Activated CD4-positive, alpha-beta T cell treated with anti-CD3 and anti-CD28 coated beads, Interleukin-2, amount 50 U/mL, for 24 hours (primary cell): ENCODE data around the gene DIAPH2.

ENCODE experiments used
- DNase-seq, 2 donors: peaks; one replicate each; pipeline ENCODE4 v3.0.0-alpha.2; 2020; ENCODE audit warnings: low read depth in 1 of 2, low spot score in 1 of 2

The DIAPH2 gene

DNA sequence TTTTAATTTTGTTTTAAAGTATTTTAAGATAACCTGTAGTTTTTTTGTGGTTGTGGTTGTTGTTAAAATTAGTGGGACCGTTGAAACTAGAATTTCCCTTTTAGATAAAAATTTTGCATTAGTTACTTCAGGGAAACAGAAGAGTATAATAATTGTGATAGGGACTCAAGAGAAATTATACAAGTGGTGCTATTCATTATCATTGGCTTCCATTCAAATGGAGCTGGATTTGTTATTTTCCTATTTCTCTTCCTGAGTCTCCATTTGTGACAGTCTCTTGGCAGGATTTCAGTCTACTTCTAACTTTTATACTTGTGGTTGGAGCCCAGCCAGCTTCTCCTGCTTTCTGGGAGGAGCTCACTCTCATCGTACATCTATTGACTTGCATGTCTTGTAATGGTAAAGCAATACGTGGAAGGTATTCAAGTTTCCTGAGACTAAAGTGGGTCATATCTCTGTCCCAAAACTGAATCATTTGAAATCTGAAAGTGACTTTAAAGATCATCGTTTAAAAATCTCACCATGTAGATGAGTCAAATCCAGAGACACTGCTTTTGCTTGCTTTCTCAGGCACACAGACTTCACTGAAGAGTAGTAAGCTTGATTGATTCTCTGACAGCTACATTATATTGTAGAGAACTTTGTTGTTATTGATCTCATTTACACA, 354.9 kb downstream of the DIAPH2 start:
- no peak for DNase-seq

DNA sequence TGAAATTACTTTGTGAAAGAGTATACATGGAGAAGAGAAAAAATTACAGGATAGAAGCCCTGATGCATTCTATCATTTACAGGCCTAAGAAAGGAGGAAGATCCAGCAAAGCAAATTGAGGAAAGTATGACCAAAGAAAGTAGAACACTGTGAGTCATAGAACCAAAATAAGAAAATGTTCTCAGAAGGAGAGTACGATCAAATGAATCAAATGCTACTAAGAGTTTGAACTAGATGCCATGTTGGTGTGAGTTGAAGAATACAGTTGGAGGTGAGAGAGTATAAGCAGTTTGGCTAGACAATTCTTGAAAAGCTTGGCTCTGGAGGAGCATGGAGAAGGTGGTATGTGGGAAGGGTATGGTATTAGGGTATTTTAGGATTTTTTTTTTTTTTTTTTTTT, 360.8 kb downstream of the DIAPH2 start:
- no peak for DNase-seq

DNA sequence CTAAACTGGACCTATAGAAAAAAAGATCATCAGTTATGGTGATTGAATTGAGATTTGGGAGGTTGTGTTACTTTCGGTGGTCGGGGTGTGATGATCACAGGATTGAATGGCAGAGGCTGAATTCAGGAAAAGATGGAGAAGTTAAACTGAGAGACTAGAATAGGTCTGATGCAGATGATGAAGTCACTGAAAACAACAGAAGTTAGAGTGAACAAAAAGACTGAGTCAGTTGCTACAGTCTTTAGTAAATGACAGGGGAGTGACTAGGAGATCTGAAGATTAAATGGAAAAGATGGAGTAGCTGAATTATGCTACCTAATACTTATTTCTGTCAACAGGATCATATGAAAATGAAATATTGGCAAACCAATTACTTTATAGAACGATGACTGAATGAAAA, 362.2 kb downstream of the DIAPH2 start:
- DNase-seq: no peak

- no peak for DNase-seq
These were observed 365.8 kb downstream of the DIAPH2 start for GRCh38 chrX:97050392-97050791.

GRCh38 chrX:97057349-97057909, 372.8 kb downstream of the DIAPH2 start:
- no peak for DNase-seq

DNA sequence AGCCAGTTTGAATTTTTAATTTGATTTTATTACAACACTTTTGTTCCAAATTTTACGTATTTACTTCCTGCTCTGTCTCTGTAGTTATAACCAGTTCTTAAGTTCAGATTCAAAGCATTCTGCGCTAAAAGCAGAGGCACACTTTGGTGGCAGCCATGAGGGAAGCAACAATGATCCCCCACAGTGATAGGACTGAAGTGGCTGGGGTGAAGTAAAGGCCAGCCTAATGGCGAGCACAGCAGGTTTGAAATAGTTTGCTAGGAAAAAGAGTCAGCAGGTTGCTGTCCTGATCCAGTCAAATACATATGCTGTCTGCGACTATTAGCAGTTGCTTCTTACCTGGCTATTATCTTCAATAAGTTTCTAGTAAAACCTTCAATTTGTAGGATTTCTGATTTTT, 375.4 kb downstream of the DIAPH2 start:
- no peak for DNase-seq

GRCh38 chrX:97065066-97065465, 380.4 kb downstream of the DIAPH2 start:
- no peak for DNase-seq

- no peak for DNase-seq
These were observed 381.3 kb downstream of the DIAPH2 start for GRCh38 chrX:97065973-97066372.

- no peak for DNase-seq
These were observed 381.7 kb downstream of the DIAPH2 start for GRCh38 chrX:97066381-97066780.

- no peak for DNase-seq
These were observed 385.7 kb downstream of the DIAPH2 start for GRCh38 chrX:97070346-97070745.

DNA sequence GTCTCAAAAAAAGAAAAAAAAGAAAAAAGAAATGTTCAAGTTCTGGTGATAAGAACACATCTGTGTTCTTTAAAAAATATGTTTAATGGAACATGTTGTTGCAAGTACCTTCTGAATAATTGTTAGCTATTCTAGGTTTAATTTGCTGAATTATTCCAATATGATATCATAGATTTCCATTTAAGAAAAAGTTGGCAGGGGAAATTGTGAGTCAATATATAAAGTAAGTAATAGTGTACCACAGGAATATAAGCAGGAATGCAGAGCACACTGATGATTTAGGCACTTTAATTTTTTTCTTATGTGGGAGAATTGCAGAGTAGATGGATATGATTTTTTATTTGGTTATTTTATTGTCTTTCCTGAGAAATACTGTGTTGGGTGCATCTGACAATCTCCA, 389.8 kb downstream of the DIAPH2 start:
- DNase-seq: no peak

DNA sequence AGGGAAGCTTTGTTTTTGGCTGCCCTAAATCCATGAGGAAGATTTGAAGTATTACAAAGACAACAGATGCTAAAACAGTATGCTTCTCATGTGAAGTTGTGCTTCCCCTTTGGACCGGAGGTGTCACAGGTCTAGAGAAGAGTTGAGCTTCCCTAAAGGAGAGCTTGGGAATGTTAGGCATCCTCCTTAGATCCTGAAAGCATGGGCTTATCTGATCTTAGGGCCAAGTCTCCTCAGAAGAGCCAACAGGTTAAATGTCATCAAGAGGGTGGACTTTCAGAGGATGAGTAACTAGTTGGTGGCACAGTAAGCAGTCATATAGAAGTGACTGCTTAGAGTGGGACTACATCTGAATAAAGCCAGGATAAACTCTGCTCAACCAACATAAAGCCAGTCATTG, 404.5 kb downstream of the DIAPH2 start:
- no peak for DNase-seq

GRCh38 chrX:97096385-97096784, 411.7 kb downstream of the DIAPH2 start:
- no peak for DNase-seq

DNA sequence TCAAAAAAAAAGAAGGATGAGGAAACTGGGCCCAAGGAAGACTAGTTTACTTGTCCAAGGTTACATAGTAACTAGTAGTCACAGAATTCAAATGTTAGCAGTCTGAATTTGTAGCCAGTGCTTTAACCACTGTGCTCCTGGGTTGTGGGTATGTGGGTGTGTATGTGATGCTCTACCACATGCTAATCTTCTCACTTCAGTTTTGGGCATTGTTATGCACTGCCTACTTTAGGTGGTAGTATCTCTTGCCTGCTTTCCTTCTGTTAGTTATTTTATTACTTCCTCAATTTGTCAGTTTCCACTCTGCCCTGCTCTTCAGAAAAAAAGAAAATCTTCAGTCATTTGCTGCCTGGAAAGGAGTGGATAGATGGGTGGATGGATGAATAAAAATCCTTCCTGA, 418.3 kb downstream of the DIAPH2 start:
- DNase-seq: no peak

DNA sequence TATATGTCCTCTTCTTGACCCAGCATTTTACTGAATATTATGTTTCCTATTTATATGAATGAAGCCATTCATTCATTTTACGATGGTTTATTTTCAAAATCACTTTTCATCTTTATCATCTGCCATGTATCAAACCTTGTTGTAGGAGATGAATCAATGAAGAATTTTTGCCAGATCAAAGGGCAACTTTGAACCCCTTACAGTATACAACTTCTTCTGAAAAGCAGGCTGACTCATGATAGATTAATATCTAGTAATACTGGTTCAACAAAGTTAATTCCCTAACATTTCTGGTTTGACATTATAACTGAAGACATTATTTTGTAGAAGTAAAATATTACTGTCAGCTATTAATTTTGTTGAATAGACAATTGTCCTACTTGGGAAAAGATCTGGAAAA, 425.1 kb downstream of the DIAPH2 start:
- no peak for DNase-seq

DNA sequence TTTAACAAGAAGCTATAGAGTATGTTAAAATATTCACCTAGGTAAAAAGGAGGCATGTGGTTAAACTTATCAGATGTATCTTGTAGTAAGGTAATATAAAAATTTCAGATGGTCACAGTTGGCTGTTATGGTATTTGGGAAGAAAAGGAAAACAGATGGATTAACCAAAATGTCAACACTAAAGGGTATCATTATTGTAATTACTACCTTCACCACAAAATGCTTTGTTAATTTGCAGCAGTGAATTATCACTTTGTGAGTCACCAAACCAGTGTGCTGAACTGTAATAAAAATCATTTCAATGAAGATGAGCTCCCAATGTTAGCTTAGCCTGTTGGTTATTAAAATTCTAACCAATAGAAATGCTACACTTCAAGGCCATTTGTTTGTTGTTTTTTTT, 432.9 kb downstream of the DIAPH2 start:
- no peak for DNase-seq

DNA sequence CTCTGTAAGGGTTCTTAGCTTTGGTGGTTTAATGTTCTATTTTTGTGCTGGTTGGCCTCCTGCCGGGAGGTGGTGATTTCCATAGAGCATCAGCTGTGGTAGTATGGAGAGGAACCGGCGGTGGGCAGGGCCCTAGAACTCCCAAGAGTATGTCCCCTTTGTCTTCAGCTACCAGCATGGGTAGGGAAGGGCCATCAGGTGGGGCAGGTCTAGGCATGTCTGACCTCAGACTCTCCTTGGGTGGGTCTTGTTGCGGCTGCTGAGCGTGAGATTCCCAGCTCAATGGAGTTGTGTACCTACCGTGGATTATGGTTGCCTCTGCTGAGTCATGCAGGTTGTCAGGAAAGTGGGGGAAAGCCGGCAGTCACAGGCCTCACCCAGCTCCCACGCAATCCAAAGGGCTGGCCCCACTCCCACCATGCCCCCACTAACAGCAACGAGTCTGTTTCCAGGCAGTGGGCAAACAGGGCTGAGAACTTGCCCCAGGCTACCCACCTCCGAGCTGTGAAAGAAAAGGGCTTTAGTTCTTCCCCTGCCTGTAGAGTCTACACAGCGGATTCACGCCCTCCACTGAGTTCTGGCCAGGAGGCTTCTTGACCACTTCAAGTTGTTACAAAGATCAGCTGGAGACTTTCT, 434.9 kb downstream of the DIAPH2 start:
- no peak for DNase-seq

- no peak for DNase-seq
These were observed 438.4 kb downstream of the DIAPH2 start for GRCh38 chrX:97123001-97123400.

DNA sequence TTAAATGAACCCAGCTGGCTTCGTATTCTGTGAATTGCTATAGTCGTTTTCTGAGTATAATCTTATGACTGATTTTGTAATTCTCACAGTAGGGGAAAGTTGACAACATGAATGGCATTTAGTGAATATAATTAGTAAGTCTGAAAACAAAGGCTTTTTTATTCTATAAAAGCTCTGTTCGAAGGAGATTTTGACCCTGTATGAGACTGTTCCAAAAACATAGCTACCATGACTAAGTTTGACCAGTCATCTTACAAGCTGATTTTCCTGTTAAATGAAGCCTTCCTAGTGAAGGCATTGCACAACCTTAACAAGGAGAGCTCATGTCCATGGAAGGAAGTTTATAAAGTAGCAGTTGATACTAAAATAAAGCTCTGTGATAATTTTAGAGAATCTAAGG, 441.4 kb downstream of the DIAPH2 start:
- DNase-seq: no peak

- no peak for DNase-seq
These were observed 448.2 kb downstream of the DIAPH2 start for GRCh38 chrX:97132664-97133415.

DNA sequence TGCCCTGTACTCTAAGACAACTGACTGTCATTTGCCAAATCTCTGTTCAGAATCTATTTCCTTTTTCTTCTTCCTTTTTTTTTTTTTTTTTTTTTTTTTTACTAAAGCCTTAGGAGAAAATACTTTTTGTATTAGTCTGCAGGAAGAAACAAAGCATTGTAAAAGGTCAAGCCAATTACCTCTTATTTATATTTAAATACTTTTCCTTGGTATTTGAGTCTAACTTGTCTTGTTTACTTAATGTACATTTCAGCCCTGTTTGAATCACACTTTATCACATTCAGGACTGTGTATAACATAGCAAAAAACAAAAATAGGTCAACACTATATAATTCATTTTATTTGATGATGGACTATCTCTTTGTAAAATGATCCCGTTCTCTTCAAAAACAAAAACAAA, 461.3 kb downstream of the DIAPH2 start:
- no peak for DNase-seq

DNA sequence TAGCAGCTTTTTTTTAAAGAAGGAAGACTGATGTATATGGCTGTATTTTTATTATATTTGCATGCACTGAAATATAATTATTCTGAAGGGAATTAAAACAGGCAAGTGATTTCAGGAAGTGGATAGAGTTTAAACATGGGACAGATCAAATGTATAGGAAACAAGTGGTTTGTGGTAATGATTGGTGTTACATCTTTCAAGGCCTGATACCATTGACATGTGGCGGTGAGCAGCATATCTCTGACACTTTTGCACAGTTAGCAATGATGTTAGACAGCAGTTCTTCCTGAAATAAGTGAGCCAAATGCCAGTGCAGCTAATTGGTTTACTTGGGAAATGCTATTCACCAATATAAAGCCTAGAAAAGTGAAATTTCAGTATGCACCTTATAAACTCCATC, 471.2 kb downstream of the DIAPH2 start:
- no peak for DNase-seq
